A204.1 (cell line): ENCODE measurements around the gene FOXK2.

Source experiments
- FAIRE-seq: peaks from 2 replicates; lab custom pipeline; 2012; peaks lifted over from hg19 to GRCh38; lab: Jason Lieb, UNC

FOXK2 gene

DNA sequence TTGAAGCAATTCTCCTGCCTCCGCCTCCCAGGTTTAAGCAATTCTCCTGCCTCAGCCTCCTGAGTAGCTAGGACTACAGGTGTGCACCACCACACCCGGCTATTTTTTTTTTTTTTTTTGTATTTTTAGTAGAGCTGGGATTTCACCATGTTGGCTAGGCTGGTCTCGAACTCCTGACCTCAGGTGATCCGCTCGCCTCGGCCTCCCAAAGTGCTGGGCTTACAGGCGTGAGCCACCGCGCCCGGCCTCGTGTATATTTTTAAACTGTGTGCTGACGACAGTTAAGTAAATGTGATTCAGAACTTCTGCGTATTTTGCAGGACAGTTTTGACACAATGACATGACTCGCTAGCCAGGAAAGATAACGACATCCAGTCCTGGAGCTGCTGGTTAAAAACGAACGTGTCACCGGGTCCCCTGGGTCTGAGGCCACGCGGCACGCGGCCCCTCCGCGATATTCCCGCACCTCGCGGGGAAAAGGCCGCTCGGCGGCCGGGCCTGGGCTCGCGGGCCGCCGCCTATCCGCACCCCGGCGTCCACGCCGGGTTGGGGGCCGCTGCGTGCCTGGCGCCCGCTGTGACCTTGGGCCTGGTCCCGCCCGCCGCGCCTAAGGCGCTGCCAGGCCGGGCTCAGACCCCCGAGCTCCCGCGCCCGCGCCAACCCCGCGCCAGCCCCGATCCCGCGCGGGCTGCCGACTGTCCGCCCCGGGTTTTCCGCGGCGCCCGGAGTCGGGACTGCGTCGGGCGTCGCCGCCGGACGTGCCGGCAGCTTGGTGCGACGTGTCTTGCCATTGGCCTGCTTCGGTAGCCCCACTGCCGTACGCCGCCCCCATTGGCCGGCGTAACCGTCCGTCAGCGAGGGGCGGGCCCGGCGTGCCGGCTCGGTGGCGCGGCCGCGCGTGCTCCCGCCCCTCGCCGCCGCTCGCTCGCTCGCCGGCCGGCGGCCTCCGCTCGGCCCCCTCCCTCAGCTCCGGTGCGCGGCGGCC lies at the start of gene FOXK2:
TSS of gene FOXK2 (plus strand) at position 907 of the 985 bp plus-strand sequence. CDS start 157 bp downstream, outside the sequence.
- FAIRE-seq = no peak

DNA sequence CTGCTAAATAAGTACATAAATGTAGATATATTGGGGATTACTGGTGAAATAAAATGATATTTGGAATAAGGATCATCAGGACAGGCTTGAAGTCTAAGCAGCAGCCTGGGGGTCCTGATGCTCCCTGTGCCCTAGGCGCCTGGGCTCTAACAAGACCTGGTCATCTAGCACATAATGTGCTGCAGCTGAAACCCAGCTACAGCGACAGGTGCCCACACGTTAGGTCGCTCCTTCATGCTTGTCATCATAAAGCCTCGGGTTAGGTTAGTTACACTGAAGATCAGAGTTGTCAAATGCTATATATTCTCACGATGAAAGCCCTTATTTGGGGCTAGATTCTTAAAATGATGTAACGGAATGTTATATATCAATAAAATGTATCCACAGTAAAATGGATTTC lies 49.5 kb upstream of the FOXK2 start:
- no peak for FAIRE-seq

DNA sequence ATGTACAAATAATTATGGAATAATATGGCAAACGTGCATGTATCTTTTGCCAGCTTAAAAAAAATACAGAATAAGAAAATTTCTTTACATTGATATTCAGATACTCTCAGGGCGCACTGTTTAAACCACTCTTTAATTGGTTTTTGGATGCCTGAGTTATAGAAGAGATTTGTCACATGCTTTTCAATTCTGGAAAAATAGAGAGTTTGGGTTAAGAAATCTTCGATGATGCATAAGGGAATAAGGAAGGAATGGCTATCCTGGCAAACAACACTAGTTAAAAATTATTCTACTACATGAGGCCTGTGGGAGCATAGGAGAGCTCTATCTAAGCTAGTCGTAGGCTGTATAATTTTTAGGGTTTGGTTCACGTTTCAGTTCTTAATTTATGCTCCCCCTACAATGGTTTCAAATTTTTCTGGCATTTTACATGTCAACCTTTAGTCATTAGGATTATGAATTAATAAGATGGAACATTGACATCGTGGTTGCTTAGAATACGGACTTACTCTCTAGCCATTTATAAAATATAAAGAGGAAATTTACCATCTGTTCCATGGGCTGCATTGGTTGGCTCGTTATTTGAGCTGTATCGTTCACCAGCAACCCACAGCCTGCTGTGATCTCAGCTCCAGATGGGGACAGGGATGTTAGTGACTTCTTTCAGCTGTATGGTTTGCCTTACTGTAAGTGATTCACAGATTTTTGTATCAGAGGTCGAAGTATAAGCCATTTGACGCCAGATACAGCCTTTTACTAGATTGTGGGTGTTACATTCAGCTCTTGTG lies 45.1 kb upstream of the FOXK2 start:
- no peak for FAIRE-seq

DNA sequence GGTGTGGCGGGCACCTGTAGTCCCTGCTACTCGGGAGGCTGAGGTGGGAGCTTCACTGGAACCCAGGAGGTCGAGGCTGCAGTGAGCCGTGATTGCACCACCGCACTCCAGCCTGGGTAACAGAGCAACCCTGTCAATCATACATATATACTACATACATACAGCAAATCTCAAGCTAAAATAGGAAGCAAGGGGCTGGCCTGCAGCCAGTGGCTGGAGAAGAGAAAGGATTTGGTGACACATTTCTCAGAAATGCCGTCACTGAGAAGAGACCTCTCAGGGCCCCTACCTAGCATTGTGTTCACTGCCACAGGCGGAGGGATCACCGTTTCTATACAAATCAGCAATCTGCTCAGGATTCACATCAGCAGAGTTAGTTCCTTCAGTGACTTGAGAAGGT lies 44.1 kb upstream of the FOXK2 start:
- no peak for FAIRE-seq

DNA sequence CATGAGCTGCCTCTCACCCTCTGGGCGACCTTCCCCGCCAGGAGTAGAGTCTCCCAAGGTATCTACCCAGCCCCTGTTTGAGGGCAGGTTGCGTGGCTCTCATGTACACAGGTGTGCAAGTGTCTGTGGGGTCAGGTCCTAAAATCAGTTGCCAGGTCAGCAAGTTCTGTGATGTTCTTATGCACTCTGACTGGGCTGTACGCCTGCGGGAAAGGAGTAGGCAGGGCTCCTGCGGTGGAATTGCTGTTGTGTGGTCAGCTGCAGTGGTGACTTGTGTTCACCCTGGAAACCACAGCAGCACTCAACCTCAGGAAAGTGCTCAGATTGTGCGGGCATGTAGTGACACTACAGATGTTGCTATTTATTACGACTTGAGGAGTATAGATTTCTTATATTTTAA lies 41.6 kb upstream of the FOXK2 start:
- no peak for FAIRE-seq

DNA sequence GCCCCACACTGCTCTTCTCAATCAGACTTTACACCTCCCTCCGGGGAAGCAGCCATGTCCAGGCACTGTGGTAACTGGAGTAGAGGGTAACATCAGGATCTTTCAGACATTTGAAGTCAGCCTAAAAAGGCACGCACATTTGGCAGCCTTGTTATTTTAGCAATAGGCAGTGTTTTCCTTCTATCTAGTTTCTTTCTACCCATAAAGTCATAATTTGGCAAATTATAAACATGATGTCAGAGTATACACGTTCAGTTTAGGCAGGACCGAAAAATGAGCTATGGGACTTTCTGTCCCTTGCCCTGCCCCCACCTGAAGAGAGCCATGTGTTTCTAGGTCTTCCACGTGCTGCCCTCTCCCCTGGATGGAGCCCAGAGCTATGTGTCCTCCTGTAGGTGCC lies 39.9 kb upstream of the FOXK2 start:
- FAIRE-seq = no peak

DNA sequence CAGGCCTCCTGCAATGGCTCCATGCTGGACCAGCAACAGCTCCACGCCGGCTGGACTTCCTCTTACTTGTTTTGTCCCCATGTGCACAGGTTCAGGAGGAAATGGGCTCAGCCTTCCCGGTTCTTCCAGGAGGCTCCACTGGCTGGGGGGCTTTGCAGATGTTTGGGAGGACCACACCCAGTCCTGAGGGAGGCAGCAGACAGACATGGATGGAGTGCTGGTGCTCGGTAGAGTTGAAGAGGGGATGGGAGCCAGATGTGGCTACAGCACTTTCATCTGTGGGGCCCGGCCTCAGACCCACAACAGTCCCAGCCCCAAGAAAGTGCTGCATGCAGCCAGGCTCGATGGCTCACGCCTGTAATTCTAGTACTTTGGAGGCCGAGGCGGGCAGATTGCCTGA lies 39.2 kb upstream of the FOXK2 start:
- no peak for FAIRE-seq

DNA sequence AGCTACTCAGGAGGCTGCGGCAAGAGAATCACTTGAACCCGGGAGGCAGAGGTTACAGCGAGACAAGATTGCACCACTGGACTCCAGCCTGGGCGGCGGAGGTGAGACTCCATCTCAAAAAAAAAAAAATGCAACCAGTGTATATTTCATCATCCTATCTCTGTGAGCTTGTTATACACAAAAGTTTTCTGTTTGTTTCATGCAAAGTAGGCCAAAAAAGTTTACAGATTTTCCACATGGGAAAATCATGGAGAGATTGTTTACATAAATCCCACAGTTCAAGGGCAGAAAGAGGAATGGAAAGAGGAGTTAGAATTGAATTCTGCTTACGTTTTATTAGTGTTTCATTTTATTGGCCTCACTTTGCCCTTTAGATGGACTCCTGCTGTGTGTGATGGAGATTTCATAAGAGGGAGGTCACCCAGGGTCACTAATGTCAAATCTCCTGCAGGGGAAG lies 36.3 kb upstream of the FOXK2 start:
- no peak for FAIRE-seq

DNA sequence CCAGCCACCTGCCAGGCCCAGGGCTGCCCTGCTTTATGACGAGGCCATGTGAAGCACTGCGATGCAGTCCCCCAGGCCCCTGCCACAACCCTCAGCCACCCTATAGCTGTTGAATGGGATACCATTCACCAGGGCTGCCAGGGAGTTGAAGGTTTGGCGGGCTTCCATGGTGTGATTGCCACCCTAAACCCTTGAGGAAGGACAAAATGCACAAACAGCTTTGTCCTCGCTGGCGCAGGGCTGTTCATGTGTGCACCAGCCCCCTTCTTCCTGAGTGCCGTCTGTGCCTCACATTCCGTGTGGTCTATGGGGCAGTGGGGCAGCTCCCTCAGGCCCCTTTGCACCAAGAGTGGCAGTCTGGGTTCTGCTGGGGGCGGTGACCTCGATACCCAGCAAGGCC lies 35.7 kb upstream of the FOXK2 start:
- no peak for FAIRE-seq

DNA sequence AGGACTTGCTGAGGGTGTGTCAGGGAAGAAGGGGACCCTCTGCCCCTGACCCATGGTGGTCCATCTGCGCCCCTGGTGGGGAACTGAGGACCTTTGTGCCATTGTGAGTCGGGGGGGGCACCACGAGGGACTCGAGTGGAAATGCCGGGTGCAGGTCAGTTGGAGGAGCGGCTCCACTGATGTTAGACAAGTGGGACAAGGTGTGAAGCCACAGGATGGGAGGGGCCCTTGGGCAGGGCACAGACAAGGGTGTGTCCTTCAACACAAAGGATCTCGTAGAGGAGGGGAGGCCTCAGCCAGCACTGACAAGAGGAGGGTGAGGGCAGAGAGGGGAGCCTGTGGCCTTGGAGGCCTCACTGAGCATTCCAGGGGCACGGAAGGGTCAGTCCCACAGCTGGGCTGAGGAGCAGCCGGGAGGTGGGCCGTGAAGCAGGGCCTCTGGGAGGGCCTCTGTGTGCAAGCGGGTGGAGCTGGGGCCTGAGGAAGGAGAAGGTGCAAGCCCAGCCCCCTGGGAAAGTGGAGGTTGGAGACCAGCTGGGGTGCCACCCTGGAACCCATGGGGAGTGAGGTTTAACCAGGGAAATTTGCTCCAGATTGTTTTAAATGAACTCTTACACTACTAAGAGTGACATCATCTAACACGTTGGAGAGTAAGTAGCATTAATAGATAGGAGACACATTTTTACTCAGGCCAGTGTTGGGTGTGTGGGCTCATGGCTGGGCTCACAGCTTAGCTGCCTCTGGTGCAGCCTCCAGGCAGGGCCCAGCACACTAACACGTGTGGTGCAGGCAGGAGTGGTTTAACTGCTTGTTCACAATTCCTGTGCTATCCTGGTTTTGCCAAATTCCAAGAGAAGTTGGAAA lies 33.1 kb upstream of the FOXK2 start:
- FAIRE-seq = no peak

DNA sequence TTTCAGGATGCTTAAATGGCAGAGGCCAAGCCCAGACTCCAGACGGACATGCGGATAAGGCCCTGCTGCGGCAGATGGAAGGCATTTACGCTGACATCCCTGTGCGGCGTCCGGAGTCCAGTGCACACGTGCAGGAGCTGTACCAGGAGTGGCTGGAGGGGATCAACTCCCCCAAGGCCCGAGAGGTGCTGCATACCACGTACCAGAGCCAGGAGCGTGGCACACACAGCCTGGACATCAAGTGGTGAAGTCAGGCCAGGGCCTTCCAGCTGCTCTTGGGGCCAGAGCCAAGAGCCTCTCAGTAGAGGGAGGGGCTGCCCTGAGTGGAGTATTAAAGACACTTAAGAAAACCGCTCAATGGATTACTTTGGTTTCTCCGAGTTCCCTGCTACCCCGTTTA lies 31.6 kb upstream of the FOXK2 start:
- FAIRE-seq = no peak

DNA sequence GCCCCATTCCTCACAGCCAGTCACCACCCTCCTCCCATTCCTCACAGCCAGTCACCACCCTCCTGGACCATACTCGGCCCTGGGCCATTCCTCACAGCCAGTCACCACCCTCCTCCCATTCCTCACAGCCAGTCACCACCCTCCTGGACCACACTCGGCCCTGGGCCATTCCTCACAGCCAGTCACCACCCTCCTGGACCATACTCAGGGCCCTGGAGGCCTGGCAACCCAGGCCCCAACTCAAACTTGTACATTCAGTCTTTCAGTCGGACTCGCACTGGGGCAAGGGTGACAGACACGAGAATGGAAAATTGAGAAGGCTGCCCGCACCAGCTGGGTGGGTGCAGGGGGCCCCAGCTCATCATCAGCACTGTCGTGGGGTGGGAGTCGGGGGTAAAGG lies 30.4 kb upstream of the FOXK2 start:
- FAIRE-seq = no peak

DNA sequence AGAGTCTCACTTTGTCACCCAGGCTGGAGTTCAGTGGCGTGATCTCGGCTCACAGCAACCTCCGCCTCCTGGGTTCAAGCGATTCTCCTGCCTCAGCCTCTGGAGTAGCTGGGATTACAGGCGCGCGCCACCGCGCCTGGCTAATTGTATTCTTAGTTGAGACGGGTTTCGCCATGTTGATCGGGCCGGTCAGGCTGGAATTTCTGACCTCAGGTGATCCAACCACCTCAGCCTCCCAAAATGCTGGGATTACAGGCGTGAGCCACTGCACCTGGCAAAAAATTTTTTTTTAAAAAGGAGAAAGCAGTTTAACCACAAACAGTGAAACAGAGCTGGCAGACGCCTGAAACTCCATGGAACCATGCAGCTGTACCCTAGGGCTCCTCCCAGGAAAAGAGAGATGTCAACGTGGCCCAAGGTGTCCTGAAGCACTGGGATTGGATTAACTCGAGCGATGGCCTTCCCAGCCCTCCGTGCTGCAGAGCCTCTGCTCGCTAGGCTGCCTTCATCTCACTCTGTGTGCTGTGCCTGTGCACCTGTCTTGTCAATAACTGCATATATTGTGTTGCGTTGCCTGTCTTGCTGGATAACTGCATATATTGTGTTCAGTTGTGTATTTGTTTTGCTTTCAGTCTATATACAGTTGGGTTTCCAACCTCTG lies 29.6 kb upstream of the FOXK2 start:
- FAIRE-seq = no peak

DNA sequence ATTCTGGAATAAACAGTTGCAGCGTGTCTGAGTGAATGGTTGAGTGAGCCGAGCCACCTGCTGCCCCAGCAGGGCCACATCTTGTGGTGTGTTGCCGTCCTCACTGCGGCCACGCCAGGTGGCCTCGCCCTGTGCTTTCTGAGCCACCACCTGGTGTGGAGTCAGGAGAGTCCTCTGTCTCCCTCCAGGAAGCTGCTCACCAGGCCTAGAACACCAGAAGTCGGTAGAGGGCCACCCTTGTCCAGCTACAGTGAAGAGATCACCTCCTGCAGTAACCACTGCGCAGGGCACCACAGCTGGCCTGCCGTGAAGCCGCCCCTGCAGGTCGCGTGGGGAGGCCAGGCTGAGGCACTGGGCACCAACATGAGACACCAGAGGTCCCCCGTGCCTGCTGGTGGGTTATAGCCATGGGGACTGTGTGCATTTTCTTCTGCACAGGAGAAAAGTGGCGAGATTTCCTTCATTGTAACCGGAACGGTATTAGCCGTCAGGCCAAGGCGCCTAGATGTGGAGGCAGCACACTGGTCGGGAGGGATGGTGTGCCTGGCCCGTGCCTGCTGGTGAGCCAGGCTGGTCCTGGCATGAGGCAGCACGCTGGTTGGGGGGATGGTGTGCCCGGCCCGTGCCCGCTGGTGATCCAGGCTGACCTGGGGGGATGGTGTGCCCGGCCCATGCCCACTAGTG lies 28.9 kb upstream of the FOXK2 start:
- no peak for FAIRE-seq

DNA sequence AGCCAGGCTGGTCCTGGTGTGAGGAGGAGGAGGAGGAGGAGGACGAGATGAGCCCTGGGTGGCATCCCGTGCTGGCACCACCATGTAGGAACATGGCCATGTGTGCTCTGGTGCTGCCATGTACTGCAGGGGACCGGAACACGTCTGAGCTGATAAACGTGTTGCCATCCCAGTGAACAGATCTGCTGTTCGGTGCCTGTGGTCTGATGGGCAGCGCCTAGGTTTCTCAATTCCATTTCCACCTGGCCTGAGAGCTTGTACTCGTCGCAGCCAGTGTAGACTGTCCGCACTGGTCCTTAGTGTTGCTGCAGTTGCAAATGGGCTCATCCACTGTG lies 28.4 kb upstream of the FOXK2 start:
- no peak for FAIRE-seq

DNA sequence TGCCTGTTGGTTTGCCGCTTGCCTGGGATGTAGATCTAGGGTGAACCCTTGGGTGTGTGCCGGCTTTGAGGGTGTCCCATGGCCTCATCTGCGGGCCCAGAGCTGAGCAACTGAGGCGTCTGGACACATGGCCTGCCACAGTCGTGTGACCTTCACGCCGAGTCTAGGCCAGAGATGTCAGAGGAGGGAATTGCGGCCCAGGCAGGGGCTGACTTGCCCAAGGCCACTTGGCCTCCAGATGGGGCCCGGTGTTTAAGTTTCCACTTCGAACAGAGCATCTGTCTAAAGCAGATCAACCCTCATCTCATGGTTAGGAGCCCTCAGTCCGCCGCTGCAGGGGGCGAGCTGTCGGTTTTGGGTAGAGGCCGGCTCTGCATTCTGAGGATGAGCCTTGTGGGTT lies 28.0 kb upstream of the FOXK2 start:
- no peak for FAIRE-seq

DNA sequence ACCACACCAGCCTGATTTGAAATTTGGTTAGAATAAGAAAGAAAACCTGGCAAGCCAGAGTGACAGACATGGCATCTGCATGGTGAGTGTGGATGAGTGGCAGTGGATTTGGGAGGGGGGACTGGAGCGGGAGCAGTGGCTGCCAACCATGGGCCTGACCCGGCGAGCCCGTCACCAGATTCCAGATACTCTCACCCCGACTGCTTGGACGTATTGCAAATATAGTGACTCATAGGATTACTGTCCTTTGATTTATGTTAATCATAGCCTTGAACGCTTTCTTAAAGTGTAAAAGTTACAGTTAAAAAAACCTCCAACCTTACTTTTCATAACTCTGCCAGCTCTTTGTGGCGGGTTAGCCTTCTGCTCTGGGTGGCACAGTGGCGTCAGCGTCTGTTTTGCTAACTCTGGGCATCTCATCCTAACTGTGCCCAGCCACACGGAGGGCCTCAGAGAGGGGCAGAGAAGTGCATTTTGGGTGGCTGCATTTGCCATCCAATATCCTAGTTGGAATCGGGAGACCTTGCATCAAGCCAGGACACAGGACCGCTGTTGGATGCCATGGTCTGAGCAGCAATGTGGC lies 26.8 kb upstream of the FOXK2 start:
- FAIRE-seq = no peak

DNA sequence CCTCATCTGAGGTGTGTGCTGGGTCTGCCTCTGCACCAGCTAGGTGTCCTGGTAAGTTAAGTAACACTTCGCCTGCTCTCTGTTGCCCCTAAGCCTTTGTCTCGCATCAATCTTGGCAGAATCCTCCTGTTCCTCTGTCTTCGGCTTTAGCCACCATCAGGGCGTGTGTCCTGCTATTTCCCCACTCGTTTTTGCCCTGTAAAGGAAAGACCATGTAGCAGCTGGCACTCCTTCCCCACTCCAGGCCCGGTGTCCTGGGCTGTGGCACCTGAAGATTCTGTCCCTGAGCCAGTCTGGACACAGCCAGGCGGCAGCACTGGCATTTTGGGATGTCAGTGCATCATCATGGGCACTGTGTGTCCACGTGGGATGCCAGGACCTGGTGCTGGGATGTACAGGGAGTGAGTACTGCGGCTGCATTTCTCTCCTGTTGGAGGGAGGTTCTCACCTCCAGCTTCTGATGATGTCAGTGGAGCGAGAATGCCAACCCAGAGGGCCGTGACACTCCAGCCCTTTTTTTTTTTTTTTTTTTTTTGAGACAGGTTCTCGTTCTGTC lies 26.2 kb upstream of the FOXK2 start:
- FAIRE-seq = no peak

DNA sequence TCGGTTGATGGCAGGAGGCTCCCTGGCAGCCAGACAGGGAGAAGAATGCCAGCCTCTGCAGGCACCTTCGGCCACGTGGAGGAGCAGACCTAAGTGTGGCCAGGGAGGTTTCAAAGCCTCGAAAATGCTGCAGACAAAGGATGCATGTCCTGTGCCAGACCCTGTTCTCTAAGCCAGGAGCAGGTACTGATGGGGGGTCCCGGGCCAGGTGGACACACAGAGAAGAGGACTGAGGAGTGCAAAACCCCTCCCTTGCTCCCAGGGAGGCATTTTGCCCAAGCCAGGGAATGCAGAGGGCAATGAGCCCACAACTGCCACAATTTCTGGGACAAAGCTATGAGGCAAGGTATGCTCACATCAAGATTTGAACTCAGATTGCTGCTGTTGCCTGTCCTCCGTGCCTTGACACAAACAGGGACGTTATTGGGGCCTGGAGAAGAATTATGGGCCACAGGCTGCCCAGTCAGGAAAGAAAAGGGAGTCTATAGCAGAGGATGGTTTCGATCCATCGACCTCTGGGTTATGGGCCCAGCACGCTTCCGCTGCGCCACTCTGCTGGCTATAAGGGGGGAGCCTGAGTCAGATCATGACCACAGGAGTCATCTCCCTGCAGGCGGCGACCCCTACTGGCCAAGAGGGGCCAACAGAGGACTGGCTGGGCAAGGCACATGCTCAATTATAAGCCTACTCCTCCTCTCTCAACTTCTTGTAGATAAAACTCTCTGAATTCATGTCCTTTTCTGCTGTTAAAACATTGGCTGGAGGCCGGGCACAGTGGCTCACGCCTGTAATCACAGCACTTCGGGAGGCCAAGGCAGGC lies 25.1 kb upstream of the FOXK2 start:
- peak; percentile 96 for FAIRE-seq
